HG02571 (cell line): ENCODE results near the gene ANKRD24.
A peak's percentile ranks its signal among the peaks of the same experiment; 100 is the strongest.
"Not testable (repeated sequence)": the region's sequence is repeated elsewhere in the genome, so short reads cannot be mapped to it uniquely, and the experiment has no call there.

Source experiments
- ATAC-seq: cut with Tn5 transposase; IDR thresholded peaks from one replicate; pipeline ENCODE4 v1.9.1; 2021; ENCODE audit warnings: mild to moderate bottlenecking, moderate library complexity; ENCODE audit not compliant: unreplicated experiment

ANKRD24 gene

DNA sequence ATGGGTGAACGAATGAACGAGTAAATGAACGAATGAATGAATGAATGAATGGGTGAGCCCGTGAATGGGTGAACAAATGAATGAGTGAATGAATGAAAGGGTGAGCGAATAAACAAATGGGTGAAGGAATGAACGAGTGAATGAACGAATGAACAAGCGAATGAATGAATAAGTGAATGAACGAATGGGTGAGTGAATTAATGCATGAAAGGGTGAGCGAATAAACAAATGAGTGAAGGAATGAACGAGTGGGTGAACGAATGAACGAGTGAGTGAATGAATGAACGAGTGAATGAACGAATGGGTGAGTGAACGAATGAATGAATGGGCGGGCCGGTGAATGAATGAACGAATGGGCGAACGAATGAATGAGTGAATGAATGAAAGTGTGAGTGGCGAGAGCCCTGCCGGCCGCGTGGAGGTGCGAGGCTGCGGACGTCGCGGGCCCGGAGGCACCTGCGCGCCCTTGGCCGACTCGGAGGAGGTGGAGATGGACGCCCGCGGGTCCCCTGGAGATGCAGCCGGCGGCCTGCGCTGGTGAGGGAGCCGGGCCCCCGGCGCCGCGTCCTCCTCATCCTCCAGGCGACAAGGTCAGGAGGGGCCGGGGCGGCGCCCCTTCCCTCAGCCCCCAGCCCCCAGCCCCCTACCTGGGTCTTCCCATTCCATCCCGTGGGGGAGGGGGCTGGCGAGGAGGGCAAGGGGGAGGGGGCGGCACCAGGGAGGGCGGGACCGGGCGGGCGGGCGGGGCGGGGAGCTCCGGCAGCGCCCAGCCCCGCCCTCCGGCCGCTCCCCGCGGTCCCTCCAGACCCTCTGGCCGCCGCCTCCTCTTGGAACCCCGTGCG is 15.4 kb downstream of the ANKRD24 start:
- no peak for ATAC-seq

DNA sequence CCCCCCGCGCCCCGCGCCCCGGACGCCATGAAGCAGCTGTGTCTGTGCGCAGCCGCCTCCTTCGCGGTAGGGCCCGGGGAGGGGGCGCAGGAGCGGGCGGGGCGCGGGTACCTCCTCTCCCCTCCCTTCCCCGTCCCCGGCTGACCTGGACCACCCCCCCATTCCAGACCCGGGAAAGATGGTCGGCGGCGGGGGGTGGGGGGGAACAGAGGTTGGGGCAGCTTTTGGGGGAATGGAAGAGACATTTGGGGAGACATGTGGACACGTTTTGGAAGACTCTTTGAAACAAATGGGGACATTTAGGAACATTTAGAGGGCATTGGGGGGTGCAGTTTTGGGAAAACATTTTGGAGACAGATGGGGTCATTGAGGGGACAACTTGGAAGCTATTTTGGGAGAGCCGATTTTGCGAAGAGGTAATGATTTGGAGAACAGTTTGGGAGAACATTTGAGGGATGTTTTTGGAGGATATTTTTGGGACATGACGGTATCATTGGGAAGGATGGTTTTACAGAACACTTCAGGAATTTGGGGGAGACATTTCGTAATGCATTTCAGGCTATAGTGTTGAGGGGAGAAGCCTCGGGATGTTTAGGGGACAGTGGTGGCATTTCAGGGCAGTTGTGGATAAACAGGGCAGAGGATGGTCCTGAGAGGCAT is 16.1 kb downstream of the ANKRD24 start:
- ATAC-seq, result no peak

DNA sequence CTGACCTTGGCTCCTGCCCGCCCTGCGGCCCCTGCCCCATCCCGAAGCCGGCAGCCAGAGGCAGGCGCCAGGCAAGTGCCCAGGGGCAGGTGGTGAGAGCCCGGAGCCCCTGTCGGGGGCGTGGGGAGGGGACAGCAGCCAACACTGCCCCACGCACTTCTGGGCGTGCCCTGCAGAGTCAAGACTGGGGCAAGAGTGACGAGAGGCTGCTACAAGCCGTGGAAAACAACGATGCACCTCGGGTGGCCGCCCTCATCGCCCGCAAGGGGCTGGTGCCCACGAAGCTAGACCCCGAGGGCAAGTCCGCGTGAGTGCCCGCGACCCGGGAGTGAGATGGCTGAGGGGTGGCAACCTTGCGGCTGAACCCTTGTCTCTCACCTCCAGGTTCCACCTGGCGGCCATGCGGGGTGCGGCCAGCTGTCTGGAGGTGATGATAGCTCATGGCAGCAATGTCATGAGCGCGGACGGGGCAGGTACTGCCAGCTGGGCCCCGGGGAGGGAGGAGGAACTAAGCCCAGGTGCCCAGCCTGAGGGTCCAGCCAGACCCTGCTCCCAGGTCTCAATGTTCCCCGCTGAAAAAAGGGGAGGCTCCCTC is 17.3 kb downstream of the ANKRD24 start:
- no peak for ATAC-seq

DNA sequence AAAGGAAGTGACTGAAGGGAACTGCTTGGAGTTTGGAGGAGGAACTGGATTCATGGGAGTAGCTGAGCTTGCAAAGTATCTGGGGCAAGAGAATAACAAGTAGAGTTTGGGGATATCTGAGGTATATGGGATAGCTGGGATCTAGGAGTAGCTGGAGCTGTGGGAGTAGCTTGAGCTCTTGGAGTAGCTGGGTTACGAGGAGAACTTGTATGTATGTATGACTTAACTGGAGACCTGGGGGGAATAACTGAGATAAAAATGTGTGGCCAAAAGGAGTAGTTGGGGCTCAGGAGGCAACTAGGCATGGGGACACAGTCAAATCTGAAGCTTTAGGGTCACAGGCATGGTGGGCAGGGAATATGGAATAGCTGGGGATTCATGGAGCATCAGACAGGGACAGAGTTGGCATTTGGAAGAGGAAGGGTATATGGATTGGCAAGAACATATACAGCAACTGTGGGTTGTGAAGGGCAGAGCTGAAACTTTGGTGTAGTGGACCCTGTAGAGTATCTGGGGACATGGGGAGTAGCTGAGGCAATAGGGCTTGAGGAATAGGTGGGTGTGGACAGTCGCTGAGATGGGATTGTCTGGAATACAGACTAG is 18.6 kb downstream of the ANKRD24 start:
- ATAC-seq, result no peak

DNA sequence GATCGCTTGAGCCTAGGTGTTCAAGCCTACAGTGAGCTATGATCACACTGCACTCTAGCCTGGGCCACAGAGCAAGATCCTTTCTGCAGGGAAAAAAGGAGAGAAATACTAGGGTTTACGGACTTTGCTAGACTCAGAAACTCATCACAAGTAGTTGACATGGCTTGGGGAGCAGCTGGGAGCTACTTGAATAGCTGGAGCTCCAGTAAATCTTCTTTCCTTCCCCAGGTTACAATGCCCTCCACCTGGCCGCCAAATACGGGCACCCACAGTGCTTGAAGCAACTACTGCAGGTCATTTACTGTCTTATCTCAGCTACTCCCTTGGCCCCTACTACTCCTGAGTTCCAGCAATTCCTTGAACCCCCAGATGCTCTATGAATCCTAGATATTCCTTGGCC is 19.3 kb downstream of the ANKRD24 start:
- no peak for ATAC-seq

DNA sequence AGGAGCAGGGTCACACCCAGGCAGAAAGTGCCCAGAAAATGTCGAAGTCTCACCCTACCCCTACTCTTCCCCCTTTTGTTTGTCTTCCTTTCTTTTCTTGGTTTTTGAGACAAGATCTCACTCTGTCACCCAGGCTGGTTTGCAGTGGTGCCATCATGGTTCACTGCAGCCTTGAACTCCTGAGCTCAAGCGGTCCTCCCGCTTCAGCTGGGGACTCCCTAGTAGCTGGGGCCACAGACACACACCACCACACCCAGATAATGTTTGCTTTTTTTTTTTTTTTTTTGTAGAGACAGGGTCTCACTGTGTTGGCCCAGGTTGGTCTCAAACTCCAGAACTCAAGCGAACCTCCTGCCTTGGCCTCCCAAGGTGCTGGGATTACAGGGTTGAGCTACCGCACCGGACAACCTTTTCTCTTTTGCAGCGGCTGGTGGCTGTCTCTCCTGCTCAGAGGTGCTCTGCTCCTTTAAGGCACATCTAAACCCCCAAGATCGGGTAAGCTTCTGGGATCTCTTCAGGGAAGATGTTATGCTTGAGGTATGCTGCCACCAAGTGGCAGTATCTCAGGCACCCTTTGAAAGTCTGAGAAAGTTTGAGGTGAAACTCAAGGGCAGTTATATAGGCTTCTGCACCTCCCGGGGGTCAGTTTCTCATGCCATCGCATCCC is 24.5 kb downstream of the ANKRD24 start:
- no peak for ATAC-seq

DNA sequence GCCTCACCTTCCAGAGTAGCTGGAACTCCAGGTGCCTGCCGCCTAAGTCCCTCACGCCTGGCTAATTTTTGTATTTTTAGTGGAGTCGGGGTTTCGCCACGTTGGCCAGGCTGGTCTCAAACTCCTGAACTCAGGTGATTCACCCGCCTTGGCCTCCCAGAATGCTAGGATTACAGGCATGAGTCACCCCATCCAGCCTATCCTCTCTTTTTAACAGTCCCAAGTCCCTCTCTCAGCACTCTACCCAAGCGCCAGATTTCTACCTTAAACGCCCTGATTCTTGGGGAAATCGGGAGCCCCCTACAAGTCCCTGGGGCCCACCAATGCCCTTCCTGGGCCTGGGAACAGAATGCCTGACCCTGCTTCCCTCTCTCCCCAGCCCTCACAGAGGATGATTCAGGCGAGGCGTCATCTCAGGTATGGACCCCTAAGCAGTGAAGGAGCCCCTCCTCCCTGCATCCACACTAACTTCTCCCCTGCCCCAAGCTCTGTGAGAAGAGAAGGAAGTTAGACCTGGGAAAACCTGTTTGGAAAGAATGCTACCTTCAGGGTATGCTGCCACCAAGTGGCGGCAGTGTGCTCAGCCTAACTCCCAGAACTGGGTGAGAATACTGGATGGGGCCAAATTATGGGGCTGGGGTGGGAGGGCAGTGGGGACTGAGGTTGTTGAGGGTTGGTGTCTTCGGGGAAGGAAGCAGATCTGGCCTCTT is 26.1 kb downstream of the ANKRD24 start:
- no peak for ATAC-seq

DNA sequence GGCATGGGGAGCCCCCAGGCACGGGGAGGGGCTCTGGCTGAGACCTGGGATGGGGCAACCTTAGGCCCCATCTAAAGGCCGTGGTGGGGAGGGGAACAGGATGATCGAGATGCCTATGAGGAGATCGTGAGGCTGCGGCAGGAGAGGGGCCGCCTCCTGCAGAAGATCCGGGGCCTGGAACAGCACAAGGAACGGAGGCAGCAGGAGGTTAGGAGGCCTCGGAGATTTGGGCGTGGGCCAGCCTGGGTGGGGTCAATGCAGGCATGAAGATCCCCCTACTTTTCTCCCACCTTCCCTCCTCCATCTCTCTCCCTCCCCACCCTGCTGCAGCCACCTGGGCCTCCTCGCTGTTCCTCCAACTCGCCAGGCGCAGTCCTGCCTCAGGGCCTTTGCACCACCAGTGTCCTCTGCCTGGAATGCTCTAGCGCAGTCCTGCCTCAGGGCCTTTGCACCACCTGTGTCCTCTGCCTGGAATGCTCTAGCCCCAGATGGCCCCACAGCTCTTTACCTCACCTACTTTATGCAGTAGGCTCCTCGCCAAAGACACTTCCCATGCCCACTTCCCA is 27.8 kb downstream of the ANKRD24 start:
- ATAC-seq, result no peak

DNA sequence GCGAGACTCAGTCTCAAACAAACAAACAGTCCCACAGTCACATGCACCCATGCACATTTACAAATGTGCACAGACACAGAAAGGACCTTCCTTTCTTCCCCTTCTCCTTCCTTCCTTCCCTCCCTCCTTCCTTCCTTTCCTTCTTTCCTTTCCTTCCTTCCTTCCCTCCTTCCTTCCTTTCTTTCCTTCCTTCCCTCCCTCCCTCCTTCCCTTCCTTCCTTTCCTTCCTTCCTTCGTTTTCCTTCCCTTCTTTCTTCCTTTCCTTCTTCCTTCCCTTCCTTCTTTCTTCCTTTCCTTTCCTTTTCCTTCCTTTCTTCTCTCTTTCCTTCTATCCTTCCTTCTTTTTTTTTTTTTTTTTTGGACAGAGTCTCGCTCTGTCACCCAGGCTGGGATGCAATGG is 30.6 kb downstream of the ANKRD24 start:
- no peak for ATAC-seq

DNA sequence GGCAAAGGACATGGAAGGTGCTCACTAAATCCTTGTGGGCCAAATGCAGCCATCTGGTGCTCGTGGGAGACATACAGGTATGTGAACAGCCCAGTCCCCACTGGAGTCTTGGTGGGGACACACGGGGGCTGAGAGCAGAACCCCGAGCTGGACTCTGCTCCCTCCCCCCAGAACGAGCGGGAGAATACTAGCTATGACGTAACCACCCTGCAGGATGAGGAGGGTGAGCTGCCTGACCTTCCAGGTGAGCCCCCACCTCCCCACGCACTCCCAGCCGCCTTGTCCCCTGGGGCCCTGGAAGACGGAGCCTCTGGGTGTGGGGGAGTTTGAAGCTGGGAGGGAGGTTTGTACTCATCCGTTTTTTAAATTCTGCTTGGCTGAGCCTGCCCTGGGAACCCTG is 33.3 kb downstream of the ANKRD24 start:
- ATAC-seq, result no peak

DNA sequence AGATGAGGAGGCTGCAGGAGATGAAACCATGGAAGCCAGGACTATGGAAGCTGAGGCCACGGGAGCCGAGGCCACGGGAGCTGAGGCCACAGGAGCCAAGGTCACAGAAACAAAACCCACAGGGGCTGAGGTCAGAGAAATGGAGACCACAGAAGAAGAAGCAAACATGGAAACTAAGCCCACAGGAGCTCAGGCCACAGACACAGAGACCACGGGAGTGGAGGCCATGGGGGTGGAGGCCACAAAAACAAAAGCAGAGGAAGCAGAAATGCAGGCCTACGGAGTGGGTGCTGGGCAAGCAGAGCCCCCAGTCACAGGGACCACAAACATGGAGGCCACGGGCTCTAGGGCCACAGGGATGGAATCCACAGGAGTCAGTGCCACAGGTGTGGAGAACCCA is 34.4 kb downstream of the ANKRD24 start:
- no peak for ATAC-seq

DNA sequence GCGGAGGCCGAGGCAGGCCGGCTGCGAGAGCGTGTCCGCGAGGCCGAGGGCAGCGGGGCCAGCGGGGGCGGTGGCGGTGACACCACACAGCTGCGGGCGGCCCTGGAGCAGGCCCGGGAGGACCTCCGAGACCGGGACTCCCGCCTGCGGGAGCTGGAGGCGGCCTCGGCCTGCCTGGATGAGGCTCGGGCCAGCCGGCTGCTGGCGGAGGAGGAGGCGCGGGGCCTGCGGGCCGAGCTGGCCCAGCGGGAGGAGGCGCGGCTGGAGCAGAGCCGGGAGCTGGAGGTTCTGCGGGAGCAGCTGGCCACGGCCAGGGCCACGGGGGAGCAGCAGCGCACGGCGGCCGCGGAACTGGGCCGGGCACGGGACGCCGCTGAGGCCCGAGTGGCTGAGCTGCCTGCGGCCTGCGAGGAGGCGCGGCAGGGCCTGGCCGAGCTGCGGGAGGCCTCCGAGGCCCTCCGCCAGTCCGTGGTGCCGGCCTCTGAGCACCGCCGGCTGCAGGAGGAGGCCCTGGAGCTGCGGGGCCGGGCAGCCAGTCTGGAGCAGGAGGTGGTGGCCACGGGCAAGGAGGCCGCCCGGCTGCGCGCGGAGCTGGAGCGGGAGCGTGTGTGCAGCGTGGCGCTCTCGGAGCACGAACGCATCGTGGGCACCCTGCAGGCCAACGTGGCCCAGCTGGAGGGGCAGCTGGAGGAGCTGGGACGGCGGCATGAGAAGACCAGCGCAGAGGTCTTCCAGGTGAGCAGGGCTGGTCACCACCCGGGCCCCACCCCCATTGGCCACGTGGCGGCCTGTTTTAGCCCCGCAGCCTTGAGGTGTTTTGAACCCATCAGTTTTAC is 35.2 kb downstream of the ANKRD24 start:
- ATAC-seq, result no peak

DNA sequence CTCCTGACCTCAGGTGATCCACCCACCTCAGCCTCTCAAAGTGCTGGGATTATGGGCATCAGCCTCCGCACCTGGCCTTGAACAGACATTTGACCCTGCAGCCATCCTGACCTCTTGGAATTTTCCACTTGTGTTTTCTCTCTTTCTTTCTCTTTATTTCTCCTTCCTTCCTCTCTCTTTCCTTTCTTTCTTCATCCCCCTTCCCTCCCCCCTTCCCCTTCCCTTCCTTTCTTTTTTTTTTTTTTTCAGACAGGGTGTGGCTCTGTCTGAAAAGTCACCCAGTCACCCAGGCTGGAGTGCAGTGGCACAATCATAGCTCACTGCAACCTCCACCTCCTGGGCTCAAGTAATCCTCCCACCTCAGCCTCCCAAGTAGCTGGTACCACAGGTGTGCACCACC is 36.0 kb downstream of the ANKRD24 start:
- not testable (repeated sequence) for ATAC-seq

DNA sequence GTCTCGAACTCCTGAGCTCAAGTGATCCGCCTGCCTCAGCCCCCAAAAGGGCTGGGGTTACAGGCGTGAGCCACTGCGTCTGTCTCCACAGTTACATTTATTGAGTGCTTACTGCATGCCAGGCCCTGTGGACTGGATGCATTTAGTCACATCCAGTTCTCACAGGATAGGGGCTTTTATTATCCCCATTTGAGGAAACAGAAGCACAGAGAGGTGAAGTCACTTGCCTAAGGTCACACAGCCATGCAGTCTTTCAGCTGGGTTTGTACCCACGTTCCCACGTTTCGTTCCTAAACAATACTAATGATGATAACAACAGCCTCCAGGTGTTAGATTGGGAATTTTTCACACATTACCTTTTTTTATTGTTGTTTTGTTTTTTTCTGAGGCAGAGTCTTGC is 37.7 kb downstream of the ANKRD24 start:
- ATAC-seq, result no peak

DNA sequence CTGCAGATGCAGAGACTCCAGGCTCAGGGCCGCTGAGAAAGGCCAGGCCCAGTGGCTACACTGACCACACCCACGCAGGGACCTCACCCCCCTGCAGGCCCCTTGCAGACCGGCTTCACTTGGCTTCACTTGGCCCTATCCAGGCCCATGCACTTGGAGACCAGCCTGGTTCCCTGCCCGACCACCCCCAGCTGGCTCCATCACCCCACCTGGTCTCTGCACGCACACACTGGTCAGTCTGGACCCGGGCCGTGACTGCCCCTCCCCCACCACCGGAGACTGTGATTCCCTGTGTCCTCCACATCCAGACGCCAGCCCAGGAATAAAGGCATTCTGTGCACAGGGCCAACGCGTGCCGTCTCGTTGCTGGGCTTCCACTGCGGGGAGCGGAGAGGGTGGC is 42.0 kb downstream of the ANKRD24 start:
- no peak for ATAC-seq

DNA sequence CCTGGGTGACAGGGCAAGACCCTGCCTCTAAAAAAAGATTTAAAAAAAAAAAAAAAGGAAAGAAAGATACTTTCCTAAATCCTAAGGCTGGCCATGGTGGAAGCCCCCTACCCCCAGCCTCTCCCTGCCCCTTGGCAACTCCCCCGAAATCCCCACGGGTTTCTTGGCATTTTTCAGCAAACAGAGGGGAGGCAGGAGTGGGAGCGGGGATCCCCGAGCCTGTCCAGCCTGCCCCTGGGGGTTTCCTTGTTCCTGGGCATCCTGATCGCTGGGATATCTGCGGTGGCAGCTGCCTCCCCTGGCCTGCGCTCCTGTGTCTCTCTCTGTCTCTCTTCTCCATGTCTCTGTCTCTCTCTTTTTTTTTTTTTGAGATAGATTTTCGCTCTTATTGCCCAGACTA is 43.4 kb downstream of the ANKRD24 start:
- ATAC-seq, result no peak

DNA sequence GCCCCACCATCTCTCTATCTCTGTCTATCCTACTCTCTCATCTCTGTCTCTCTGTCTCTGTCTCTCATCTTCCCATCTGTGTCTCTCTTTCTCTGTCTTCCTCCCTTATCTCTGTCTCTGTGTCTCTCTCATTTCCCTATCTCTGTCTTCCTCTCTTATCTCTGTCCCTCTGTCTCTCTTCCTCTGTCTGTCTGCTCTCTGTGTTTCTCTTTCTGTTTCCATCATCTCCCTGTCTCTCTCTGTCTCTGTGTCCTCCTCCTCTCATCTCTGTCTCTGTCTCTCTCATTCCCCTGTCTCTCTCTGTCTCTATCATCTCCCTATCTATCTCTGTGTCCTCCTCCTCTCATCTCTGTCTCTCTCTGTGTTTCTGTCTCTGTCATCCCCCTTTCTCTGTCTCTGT is 45.3 kb downstream of the ANKRD24 start:
- ATAC-seq, result no peak

DNA sequence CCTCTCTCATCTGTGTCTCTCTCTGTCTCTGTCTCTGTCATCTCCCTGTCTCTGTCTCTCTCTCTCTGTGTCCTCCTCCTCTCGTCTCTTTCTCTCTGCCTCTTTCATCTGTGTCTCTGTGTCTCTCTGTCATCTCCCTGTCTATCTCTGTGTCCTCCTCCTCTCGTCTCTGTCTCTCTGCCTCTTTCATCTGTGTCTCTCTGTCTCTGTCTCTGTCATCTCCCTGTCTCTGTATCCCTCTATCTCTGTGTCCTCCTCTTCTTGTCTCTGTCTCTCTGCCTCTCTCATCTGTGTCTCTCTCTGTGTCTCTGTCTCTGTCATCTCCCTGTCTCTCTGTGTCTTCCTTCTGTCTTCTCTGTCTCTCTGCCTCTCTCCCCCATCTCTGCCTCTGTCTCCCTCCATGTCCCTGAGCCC is 46.3 kb downstream of the ANKRD24 start:
- ATAC-seq, result no peak

DNA sequence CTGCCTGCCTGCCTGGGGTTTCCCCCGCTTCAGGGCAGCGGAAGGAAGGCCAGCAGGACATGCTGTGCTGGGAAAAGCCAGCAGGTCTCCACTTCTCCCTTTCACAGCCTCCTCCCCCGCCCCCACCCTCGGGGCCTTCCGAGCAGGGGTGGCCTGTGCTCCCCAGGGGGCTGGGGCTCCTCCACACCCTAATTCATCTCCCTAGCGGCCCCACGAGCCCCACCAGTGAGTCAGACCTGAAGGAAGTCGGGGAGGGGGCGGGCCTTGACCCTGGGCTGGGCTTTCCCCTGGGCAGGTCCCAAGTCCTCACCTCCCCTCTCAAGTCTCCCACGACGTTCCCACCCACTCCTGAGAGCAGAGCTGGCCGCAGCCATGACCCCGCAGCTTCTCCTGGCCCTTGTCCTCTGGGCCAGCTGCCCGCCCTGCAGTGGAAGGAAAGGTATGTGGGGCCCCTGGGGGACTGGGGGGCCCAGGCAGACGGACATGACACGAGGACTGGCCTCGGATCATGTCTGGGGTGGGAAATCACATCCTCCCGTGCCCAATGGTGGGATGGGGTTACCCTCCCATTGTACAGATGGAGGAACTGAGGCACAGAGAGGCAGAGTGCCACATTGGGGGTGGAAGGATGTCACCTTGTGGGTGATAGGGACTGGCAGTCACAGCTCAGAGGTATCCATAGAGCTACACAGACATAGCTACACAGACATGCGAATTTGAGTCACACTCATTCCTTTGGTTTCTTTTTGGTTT is 46.9 kb downstream of the ANKRD24 start, which contains the start of gene EBI3:
Gene EBI3 (plus strand): TSS at position 345 of the 753 bp plus-strand sequence. CDS start 28 bp downstream, at position 373.
- ATAC-seq, result peak; percentile 70
